ENCODE measurements around the gene ARHGAP21. TPM values are rescaled to one million over a fixed set of nuclear protein-coding genes. Genes with fewer than 3 reads are reported as not detected.

ARHGAP21 gene
- polyA plus RNA-seq, 1 donor from 2014 or later, result 138 TPM

- no peak for TF ChIP-seq RAD21 (conservative IDR thresholded peaks at IDR 0.05)
- no peak for TF ChIP-seq EP300 (conservative IDR thresholded peaks at IDR 0.05; ENCODE audit: poor library complexity, severe bottlenecking)
- no peak for TF ChIP-seq MXI1 (conservative IDR thresholded peaks at IDR 0.05; ENCODE audit: poor library complexity, severe bottlenecking)
Observed at GRCh38 chr10:24683554-24683953, 40.1 kb downstream of the ARHGAP21 start (continued).

GRCh38 chr10:24681572-24682088, 42.1 kb downstream of the ARHGAP21 start:
- Histone ChIP-seq H3K4me3 (ENCODE audit: low read length) (no peak overlapping the region), H2AFZ (ENCODE audit: low read depth, low read length) (no peak overlapping the region), H3K36me3 (ENCODE audit: insufficient read depth, low read length) (no peaks in the 10 kb centered on the region), H4K20me1 (ENCODE audit: insufficient read depth) (no peaks in the 10 kb centered on the region), H3K9me2 (ENCODE audit: insufficient read depth, low read length) (no peaks in the 10 kb centered on the region), H3K27me3 (ENCODE audit: insufficient read depth, low read depth, low read length) (no peaks in the 10 kb centered on the region), H3F3A (ENCODE audit: insufficient read depth, low read length, poor library complexity, severe bottlenecking) (no peaks in the 10 kb centered on the region), H3K4me2 (ENCODE audit: low read length) (no peak overlapping the region), H3K9ac (ENCODE audit: low read length) (no peak overlapping the region), H3K9me3 (ENCODE audit: low read length) (peaks cover 11% of the 10 kb centered on the region), H3K79me2 (replicated peaks; ENCODE audit: insufficient read depth, low read length) (peaks cover 71% of the 10 kb centered on the region), H3K27ac (ENCODE audit: low read length) (no peak overlapping the region)
- TF ChIP-seq EP300 (conservative IDR thresholded peaks at IDR 0.05; ENCODE audit: poor library complexity, severe bottlenecking) (no peak), EZH2 (IDR thresholded peaks at IDR 0.05; ENCODE audit: borderline replicate concordance, insufficient read depth, low read length, poor library complexity, severe bottlenecking) (no peak), RAD21 (conservative IDR thresholded peaks at IDR 0.05) (no peak), POLR2AphosphoS5 (IDR thresholded peaks at IDR 0.05) (no peak), SMC3 (conservative IDR thresholded peaks at IDR 0.05; ENCODE audit: poor library complexity) (no peak), MXI1 (conservative IDR thresholded peaks at IDR 0.05; ENCODE audit: poor library complexity, severe bottlenecking) (no peak), TAF1 (IDR thresholded peaks at IDR 0.05; ENCODE audit: low read depth) (no peak), REST (IDR thresholded peaks at IDR 0.05; ENCODE audit: borderline replicate concordance) (no peak), CTCF (IDR thresholded peaks at IDR 0.05; ENCODE audit: poor library complexity, severe bottlenecking) (no peak)

- H4K20me1 ChIP-seq (ENCODE audit: insufficient read depth), result no peaks in the 10 kb centered on the region
- peaks cover 11% of the 10 kb centered on the region for H3K9me3 ChIP-seq (ENCODE audit: low read length)
- peaks cover 72% of the 10 kb centered on the region for H3K79me2 ChIP-seq (replicated peaks; ENCODE audit: insufficient read depth, low read length)
- no peaks in the 10 kb centered on the region for H3K9me2 ChIP-seq (ENCODE audit: insufficient read depth, low read length)
- TF ChIP-seq CTCF (IDR thresholded peaks at IDR 0.05; ENCODE audit: poor library complexity, severe bottlenecking) (no peak), SMC3 (conservative IDR thresholded peaks at IDR 0.05; ENCODE audit: poor library complexity) (no peak), REST (IDR thresholded peaks at IDR 0.05; ENCODE audit: borderline replicate concordance) (no peak), MXI1 (conservative IDR thresholded peaks at IDR 0.05; ENCODE audit: poor library complexity, severe bottlenecking) (no peak), TAF1 (IDR thresholded peaks at IDR 0.05; ENCODE audit: low read depth) (no peak), EZH2 (IDR thresholded peaks at IDR 0.05; ENCODE audit: borderline replicate concordance, insufficient read depth, low read length, poor library complexity, severe bottlenecking) (no peak), POLR2AphosphoS5 (IDR thresholded peaks at IDR 0.05) (no peak), EP300 (conservative IDR thresholded peaks at IDR 0.05; ENCODE audit: poor library complexity, severe bottlenecking) (no peak), RAD21 (conservative IDR thresholded peaks at IDR 0.05) (no peak)
- H3K36me3 ChIP-seq (ENCODE audit: insufficient read depth, low read length), result no peaks in the 10 kb centered on the region
- no peaks in the 10 kb centered on the region for H3K27me3 ChIP-seq (ENCODE audit: insufficient read depth, low read depth, low read length)
- no peaks in the 10 kb centered on the region for H3F3A ChIP-seq (ENCODE audit: insufficient read depth, low read length, poor library complexity, severe bottlenecking)
- no peak overlapping the region for H2AFZ ChIP-seq (ENCODE audit: low read depth, low read length)
- H3K4me2 ChIP-seq (ENCODE audit: low read length), result no peak overlapping the region
- no peak overlapping the region for H3K9ac ChIP-seq (ENCODE audit: low read length)
- no peak overlapping the region for H3K4me3 ChIP-seq (ENCODE audit: low read length)
- no peak overlapping the region for H3K27ac ChIP-seq (ENCODE audit: low read length)
Observed at GRCh38 chr10:24680647-24681524, 42.8 kb downstream of the ARHGAP21 start.

Data from neural cell (in vitro differentiated cells).